HG02973 (cell line): ENCODE measurements around the gene XRCC3.

Source experiments
- ATAC-seq: cut with Tn5 transposase; IDR thresholded peaks from one replicate; pipeline ENCODE4 v1.9.1; 2021; ENCODE audit warnings: moderate library complexity; ENCODE audit not compliant: unreplicated experiment

The XRCC3 gene

GRCh38 chr14:103727313-103727980 lies 12.2 kb upstream of the XRCC3 start:
- ATAC-seq: no peak

GRCh38 chr14:103726474-103726873 lies 11.2 kb upstream of the XRCC3 start:
- no peak for ATAC-seq

- no peak for ATAC-seq
Measured at GRCh38 chr14:103725739-103726395, 10.6 kb upstream of the XRCC3 start.

- ATAC-seq: no peak
Measured at GRCh38 chr14:103725001-103725682, 9.9 kb upstream of the XRCC3 start.

- ATAC-seq: no peak
Measured at GRCh38 chr14:103724116-103724515, 8.9 kb upstream of the XRCC3 start.

GRCh38 chr14:103723748-103724081 lies 8.5 kb upstream of the XRCC3 start:
- ATAC-seq: no peak

- ATAC-seq: no peak
Measured at GRCh38 chr14:103721334-103722120, 6.3 kb upstream of the XRCC3 start.

GRCh38 chr14:103719751-103720150 lies 4.5 kb upstream of the XRCC3 start:
- no peak for ATAC-seq

GRCh38 chr14:103718572-103718971 lies 3.3 kb upstream of the XRCC3 start:
- ATAC-seq: no peak

- ATAC-seq: no peak
Measured at GRCh38 chr14:103716899-103717411, 1.7 kb upstream of the XRCC3 start.

GRCh38 chr14:103716091-103716801 lies 995 bp upstream of the XRCC3 start:
- ATAC-seq: no peak

GRCh38 chr14:103714063-103714724 lies 1.1 kb downstream of the XRCC3 start:
- no peak for ATAC-seq

GRCh38 chr14:103713304-103714062 lies 1.8 kb downstream of the XRCC3 start:
- no peak for ATAC-seq

- no peak for ATAC-seq
Measured at GRCh38 chr14:103712633-103713247, 2.5 kb downstream of the XRCC3 start.

- ATAC-seq: no peak
Measured at GRCh38 chr14:103711516-103712431, 3.5 kb downstream of the XRCC3 start.

- no peak for ATAC-seq
Measured at GRCh38 chr14:103710771-103711377, 4.4 kb downstream of the XRCC3 start.

- ATAC-seq: no peak
Measured at GRCh38 chr14:103709814-103710213, 5.4 kb downstream of the XRCC3 start.
